ENCODE results near the gene HEPACAM. TPM values are rescaled to one million over a fixed set of nuclear protein-coding genes. Genes with fewer than 3 reads are reported as not detected.

HEPACAM gene
- total RNA-seq, 4 donors from 2014 or later = 8.7 to 18.4 (median 15.3) TPM

GRCh38 chr11:124923296-124923695 lies 12.6 kb downstream of the HEPACAM start:
- Histone ChIP-seq H3K9me3 (no peaks in the 10 kb centered on the region), H3K4me3 (no peak overlapping the region), H3K36me3 (peaks cover 0 to 11% (median 0%) of the 10 kb centered on the region in 3 donors), H3K27me3 (no peaks in the 10 kb centered on the region), H3K4me1 (peaks cover 0 to 17% (median 0%) of the 10 kb centered on the region in 4 donors), H3K27ac (no peak overlapping the region)
- DNase-seq (ENCODE audit: low spot score in 2 of 2) = no peak
- TF ChIP-seq POLR2A (IDR thresholded peaks at IDR 0.05) = no peak

- Histone ChIP-seq H3K9me3 (no peaks in the 10 kb centered on the region), H3K4me3 (no peak overlapping the region), H3K4me1 (peaks cover 0 to 17% (median 0%) of the 10 kb centered on the region in 4 donors), H3K27ac (no peak overlapping the region), H3K27me3 (no peaks in the 10 kb centered on the region), H3K36me3 (peaks cover 0 to 11% (median 0%) of the 10 kb centered on the region in 3 donors)
- WGBS, 2 donors = 86 to 89% methylated on average over 4 of the region's 4 CpGs
- no peak for DNase-seq (ENCODE audit: low spot score in 2 of 2)
- TF ChIP-seq EP300 (IDR thresholded peaks at IDR 0.05) (no peak), POLR2A (IDR thresholded peaks at IDR 0.05) (no peak), CTCF (IDR thresholded peaks at IDR 0.05) (no peak)
Observed at GRCh38 chr11:124922831-124923230, 13.0 kb downstream of the HEPACAM start.

GRCh38 chr11:124920870-124921609 lies 14.8 kb downstream of the HEPACAM start:
- H3K4me1 ChIP-seq = peaks cover 0 to 17% (median 0%) of the 10 kb centered on the region in 4 donors
- peaks cover 0 to 11% (median 0%) of the 10 kb centered on the region in 3 donors for H3K36me3 ChIP-seq
- no peaks in the 10 kb centered on the region for H3K9me3 ChIP-seq
- DNase-seq (ENCODE audit: low spot score in 2 of 2) = peak; percentile 27 to 54
- H3K27me3 ChIP-seq = no peaks in the 10 kb centered on the region
- TF ChIP-seq POLR2A (IDR thresholded peaks at IDR 0.05) (peak in 1 of 2 donors; percentile 22), CTCF (IDR thresholded peaks at IDR 0.05) (peak in 1 of 5 experiments; percentile 18), EP300 (IDR thresholded peaks at IDR 0.05) (peak in 1 of 2 donors; percentile 38)
- peak overlapping the region; percentile 21 to 48 (median 44) for H3K4me3 ChIP-seq
- peak overlapping the region in 3 of 4 donors; percentile 62 to 78 (median 69) for H3K27ac ChIP-seq
- 6 to 9% methylated on average over 30 to 68 of the region's 82 CpGs for WGBS, 2 donors

- Histone ChIP-seq H3K36me3 (peaks cover 0 to 11% (median 0%) of the 10 kb centered on the region in 3 donors), H3K4me3 (peak overlapping the region; percentile 21 to 48 (median 44)), H3K27me3 (no peaks in the 10 kb centered on the region), H3K4me1 (peaks cover 0 to 17% (median 0%) of the 10 kb centered on the region in 4 donors), H3K9me3 (no peaks in the 10 kb centered on the region), H3K27ac (peak overlapping the region in 1 of 4 donors; percentile 69)
- DNase-seq (ENCODE audit: low spot score in 2 of 2) = no peak
- 68 to 79% methylated on average over 5 of the region's 5 CpGs for WGBS, 2 donors
- TF ChIP-seq POLR2A (IDR thresholded peaks at IDR 0.05) (no peak), EP300 (IDR thresholded peaks at IDR 0.05) (no peak), CTCF (IDR thresholded peaks at IDR 0.05) (no peak)
Observed at GRCh38 chr11:124920356-124920755, 15.5 kb downstream of the HEPACAM start.

- TF ChIP-seq POLR2A (IDR thresholded peaks at IDR 0.05) = no peak
- no peak overlapping the region for H3K4me3 ChIP-seq
- H3K9me3 ChIP-seq = no peaks in the 10 kb centered on the region
- WGBS, 2 donors = 95 to 97% methylated on average over 2 of the region's 2 CpGs
- DNase-seq (ENCODE audit: low spot score in 2 of 2) = no peak
- H3K4me1 ChIP-seq = peaks cover 0 to 17% (median 0%) of the 10 kb centered on the region in 4 donors
- H3K27ac ChIP-seq = peak overlapping the region in 1 of 4 donors; percentile 69
- H3K27me3 ChIP-seq = no peaks in the 10 kb centered on the region
- H3K36me3 ChIP-seq = peaks cover 0 to 11% (median 0%) of the 10 kb centered on the region in 3 donors
Observed at GRCh38 chr11:124919898-124920297, 15.9 kb downstream of the HEPACAM start.

GRCh38 chr11:124918950-124919349 lies 16.9 kb downstream of the HEPACAM start, which contains the start of gene HEPN1:
Gene HEPN1, plus strand, starts transcription at chr11:124919250.
- H3K4me3 ChIP-seq = no peak within 1 kb of the TSS
- TF ChIP-seq POLR2A (IDR thresholded peaks at IDR 0.05) (no peak), EP300 (IDR thresholded peaks at IDR 0.05) (no peak), CTCF (IDR thresholded peaks at IDR 0.05) (no peak)
- peaks cover 0 to 11% (median 0%) of the 10 kb centered on the region in 3 donors for H3K36me3 ChIP-seq
- peak within 1 kb of the TSS in 1 of 4 donors; percentile 69 for H3K27ac ChIP-seq
- H3K4me1 ChIP-seq = peaks cover 0 to 17% (median 0%) of the 10 kb centered on the region in 4 donors
- H3K27me3 ChIP-seq = no peaks in the 10 kb centered on the region
- H3K9me3 ChIP-seq = no peaks in the 10 kb centered on the region
- no peak for DNase-seq (ENCODE audit: low spot score in 2 of 2)
- WGBS, 2 donors = 93 to 94% methylated on average over 3 of the region's 3 CpGs

Measured in tibial nerve (tissue), 4 donors.